Gastroesophageal sphincter (tissue), 4 donors: ENCODE measurements around the gene CXADR. TPM values are rescaled to one million over a fixed set of nuclear protein-coding genes. Genes with fewer than 3 reads are reported as not detected.
A peak's percentile ranks its signal among the peaks of the same experiment; 100 is the strongest.

Source experiments
- ATAC-seq: fragments of 150-250 bp; one replicate; pipeline ENCODE4 v1.9.1; 2016; ENCODE audit warnings: mild to moderate bottlenecking, moderate library complexity
- H3K27ac ChIP-seq, 4 donors: fragments of 200-600 bp; sonication (generic) in 3 of 4; 1 replicate in 3 of 4; 2 replicates in 1 of 4; pipeline ENCODE4 v1.5.1; 2016 to 2019
- H3K27me3 ChIP-seq: fragments of 200-600 bp; sonication (generic); one replicate; pipeline ENCODE4 v1.5.1; 2019
- H3K36me3 ChIP-seq, 2 donors: fragments of 200-600 bp; sonication (generic); one replicate each; pipeline ENCODE4 v1.5.1; 2019; ENCODE audit warnings: control low read depth in 1 of 2
- H3K4me1 ChIP-seq, 3 donors: fragments of 200-600 bp; sonication (generic); 1 replicate in 2 of 3; 2 replicates in 1 of 3; pipeline ENCODE4 v1.5.1; 2016 to 2019; ENCODE audit warnings: control low read depth in 2 of 3
- H3K4me3 ChIP-seq, 2 donors: fragments of 200-600 bp; sonication (generic); one replicate each; pipeline ENCODE4 v1.5.1; 2019; ENCODE audit warnings: mild to moderate bottlenecking in 1 of 2, moderate library complexity in 1 of 2
- H3K9me3 ChIP-seq, 3 donors: fragments of 200-600 bp; sonication (generic); one replicate each; pipeline ENCODE4 v1.5.1; 2017 to 2019; ENCODE audit warnings: control low read depth in 2 of 3
- EP300 ChIP-seq: sonication (generic); formaldehyde crosslinking; IDR thresholded peaks from one replicate; pipeline ENCODE4 v1.6.1; 2017; ENCODE audit warnings: antibody characterized with exemption, mild to moderate bottlenecking
- POLR2A ChIP-seq, 2 donors: fragments of 450-650 bp; IDR thresholded peaks; one replicate each; pipeline ENCODE4 v1.6.1; 2017; ENCODE audit warnings: antibody characterized with exemption in 2 of 2, mild to moderate bottlenecking in 2 of 2, moderate library complexity in 1 of 2
- POLR2AphosphoS5 ChIP-seq: sonication (generic); formaldehyde crosslinking; IDR thresholded peaks from one replicate; pipeline ENCODE4 v1.6.1; 2017; ENCODE audit warnings: antibody characterized with exemption
- WGBS, 2 donors: methylation state at CpG; one replicate each; pipeline ENCODE4 v1.1.5; 2018; ENCODE audit warnings: low coverage in 1 of 2; 5-methylcytosine and 5-hydroxymethylcytosine counted together
- total RNA-seq, 4 donors: library from RNA; depleted of rRNA; stranded (reverse); fragments of >200 nt; gene quantifications; one replicate each; pipeline ENCODE4 v1.1.0, GENCODE V29; 2016
- TF ChIP-seq, protein P1 (sequence below), 4 experiments: fragments of 200-600 bp in 2 of 4; fragments of 450-650 bp in 2 of 4; sonication (generic) in 1 of 4; IDR thresholded peaks; one replicate each; pipeline ENCODE4 v1.5.1; 2017 to 2019; ENCODE audit warnings: antibody characterized with exemption in 4 of 4, mild to moderate bottlenecking in 2 of 4, moderate library complexity in 2 of 4

CXADR gene
- total RNA-seq, 4 donors from 2014 or later = 0.54 to 10.6 (median 4.4) TPM

- TF ChIP-seq, protein P1, sequence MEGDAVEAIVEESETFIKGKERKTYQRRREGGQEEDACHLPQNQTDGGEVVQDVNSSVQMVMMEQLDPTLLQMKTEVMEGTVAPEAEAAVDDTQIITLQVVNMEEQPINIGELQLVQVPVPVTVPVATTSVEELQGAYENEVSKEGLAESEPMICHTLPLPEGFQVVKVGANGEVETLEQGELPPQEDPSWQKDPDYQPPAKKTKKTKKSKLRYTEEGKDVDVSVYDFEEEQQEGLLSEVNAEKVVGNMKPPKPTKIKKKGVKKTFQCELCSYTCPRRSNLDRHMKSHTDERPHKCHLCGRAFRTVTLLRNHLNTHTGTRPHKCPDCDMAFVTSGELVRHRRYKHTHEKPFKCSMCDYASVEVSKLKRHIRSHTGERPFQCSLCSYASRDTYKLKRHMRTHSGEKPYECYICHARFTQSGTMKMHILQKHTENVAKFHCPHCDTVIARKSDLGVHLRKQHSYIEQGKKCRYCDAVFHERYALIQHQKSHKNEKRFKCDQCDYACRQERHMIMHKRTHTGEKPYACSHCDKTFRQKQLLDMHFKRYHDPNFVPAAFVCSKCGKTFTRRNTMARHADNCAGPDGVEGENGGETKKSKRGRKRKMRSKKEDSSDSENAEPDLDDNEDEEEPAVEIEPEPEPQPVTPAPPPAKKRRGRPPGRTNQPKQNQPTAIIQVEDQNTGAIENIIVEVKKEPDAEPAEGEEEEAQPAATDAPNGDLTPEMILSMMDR (IDR thresholded peaks at IDR 0.05) = no peak
- TF ChIP-seq POLR2A (IDR thresholded peaks at IDR 0.05) (no peak), POLR2AphosphoS5 (no peak)
- ATAC-seq = no peak
- WGBS, 2 donors = 71 to 77% methylated on average over 4 to 5 of the region's 5 CpGs
These were observed 37.9 kb downstream of the CXADR start for GRCh38 chr21:17550671-17551308.

GRCh38 chr21:17552410-17552809 is 39.6 kb downstream of the CXADR start:
- Histone ChIP-seq H3K27me3 (no peaks in the 10 kb centered on the region), H3K36me3 (no peaks in the 10 kb centered on the region), H3K4me3 (no peak overlapping the region), H3K4me1 (no peaks in the 10 kb centered on the region), H3K27ac (no peak overlapping the region), H3K9me3 (no peaks in the 10 kb centered on the region)
- TF ChIP-seq EP300 (no peak), POLR2A (IDR thresholded peaks at IDR 0.05) (no peak), POLR2AphosphoS5 (no peak)
- TF ChIP-seq, protein P1 (IDR thresholded peaks at IDR 0.05) = no peak
- no peak for ATAC-seq

More at GRCh38 chr21:17550671-17551308, 37.9 kb downstream of the CXADR start:
- no peak overlapping the region for H3K4me3 ChIP-seq
- no peak overlapping the region for H3K27ac ChIP-seq
- H3K9me3 ChIP-seq = no peaks in the 10 kb centered on the region
- no peaks in the 10 kb centered on the region for H3K4me1 ChIP-seq
- no peaks in the 10 kb centered on the region for H3K36me3 ChIP-seq
- no peaks in the 10 kb centered on the region for H3K27me3 ChIP-seq

GRCh38 chr21:17554120-17554519 is 41.3 kb downstream of the CXADR start:
- no peak for ATAC-seq
- Histone ChIP-seq H3K4me3 (no peak overlapping the region), H3K27me3 (no peaks in the 10 kb centered on the region), H3K36me3 (no peaks in the 10 kb centered on the region), H3K4me1 (no peaks in the 10 kb centered on the region), H3K27ac (no peak overlapping the region), H3K9me3 (no peaks in the 10 kb centered on the region)
- TF ChIP-seq POLR2A (IDR thresholded peaks at IDR 0.05) (no peak), POLR2AphosphoS5 (no peak), EP300 (no peak)
- TF ChIP-seq, protein P1 (IDR thresholded peaks at IDR 0.05) = no peak
- WGBS, 2 donors = 69 to 75% methylated on average over 2 of the region's 2 CpGs

- no peak overlapping the region for H3K4me3 ChIP-seq
- no peaks in the 10 kb centered on the region for H3K27me3 ChIP-seq
- ATAC-seq = no peak
- no peaks in the 10 kb centered on the region for H3K4me1 ChIP-seq
- H3K9me3 ChIP-seq = no peaks in the 10 kb centered on the region
- H3K36me3 ChIP-seq = no peaks in the 10 kb centered on the region
- TF ChIP-seq POLR2A (IDR thresholded peaks at IDR 0.05) = no peak
- TF ChIP-seq, protein P1 (IDR thresholded peaks at IDR 0.05) = peak in 1 of 4 experiments; percentile 13
- H3K27ac ChIP-seq = no peak overlapping the region
- 37 to 44% methylated on average over 3 to 5 of the region's 6 CpGs for WGBS, 2 donors
These were observed 42.0 kb downstream of the CXADR start for GRCh38 chr21:17554679-17555465.
